ENCODE measurements around the gene CAPN9. TPM values are rescaled to one million over a fixed set of nuclear protein-coding genes. Genes with fewer than 3 reads are reported as not detected.
"Not testable (repeated sequence)": the region's sequence is repeated elsewhere in the genome, so short reads cannot be mapped to it uniquely, and the experiment has no call there.

The CAPN9 gene, protein sequence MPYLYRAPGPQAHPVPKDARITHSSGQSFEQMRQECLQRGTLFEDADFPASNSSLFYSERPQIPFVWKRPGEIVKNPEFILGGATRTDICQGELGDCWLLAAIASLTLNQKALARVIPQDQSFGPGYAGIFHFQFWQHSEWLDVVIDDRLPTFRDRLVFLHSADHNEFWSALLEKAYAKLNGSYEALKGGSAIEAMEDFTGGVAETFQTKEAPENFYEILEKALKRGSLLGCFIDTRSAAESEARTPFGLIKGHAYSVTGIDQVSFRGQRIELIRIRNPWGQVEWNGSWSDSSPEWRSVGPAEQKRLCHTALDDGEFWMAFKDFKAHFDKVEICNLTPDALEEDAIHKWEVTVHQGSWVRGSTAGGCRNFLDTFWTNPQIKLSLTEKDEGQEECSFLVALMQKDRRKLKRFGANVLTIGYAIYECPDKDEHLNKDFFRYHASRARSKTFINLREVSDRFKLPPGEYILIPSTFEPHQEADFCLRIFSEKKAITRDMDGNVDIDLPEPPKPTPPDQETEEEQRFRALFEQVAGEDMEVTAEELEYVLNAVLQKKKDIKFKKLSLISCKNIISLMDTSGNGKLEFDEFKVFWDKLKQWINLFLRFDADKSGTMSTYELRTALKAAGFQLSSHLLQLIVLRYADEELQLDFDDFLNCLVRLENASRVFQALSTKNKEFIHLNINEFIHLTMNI
- polyA plus RNA-seq (2012; ENCODE audit: insufficient read depth, insufficient read length), result not detected

DNA sequence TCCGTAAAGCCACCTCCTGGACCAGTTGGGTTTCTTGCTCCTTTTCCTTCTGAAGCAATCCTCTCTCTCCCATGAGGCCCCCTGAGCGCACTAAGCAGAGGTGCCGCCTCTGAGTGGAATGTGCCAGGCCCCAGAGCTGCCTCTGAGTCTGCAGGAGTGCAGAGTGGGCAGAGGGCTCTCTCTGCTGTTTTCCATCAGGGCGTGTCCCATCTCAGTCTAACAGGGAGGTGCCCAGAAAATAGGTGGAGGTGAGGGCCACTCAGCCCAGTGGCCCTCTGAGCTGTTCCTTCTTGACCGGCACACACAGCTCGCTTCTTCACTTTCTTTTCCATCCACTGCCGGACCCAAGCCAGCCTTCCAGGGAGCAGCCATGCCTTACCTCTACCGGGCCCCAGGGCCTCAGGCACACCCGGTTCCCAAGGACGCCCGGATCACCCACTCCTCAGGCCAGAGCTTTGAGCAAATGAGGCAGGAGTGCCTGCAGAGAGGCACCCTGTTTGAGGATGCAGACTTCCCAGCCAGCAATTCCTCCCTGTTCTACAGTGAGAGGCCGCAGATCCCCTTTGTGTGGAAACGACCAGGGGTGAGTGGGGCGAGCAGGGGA, at the start of gene CAPN9:
Gene CAPN9 (plus strand): TSS at position 262 of the 604 bp plus-strand sequence. CDS start 109 bp downstream, at position 371.
- H3K4me3 ChIP-seq (ENCODE audit: low read length), result no peak within 1 kb of the TSS
- no peak for DNase-seq (ENCODE audit: low read depth, low spot score)

DNA sequence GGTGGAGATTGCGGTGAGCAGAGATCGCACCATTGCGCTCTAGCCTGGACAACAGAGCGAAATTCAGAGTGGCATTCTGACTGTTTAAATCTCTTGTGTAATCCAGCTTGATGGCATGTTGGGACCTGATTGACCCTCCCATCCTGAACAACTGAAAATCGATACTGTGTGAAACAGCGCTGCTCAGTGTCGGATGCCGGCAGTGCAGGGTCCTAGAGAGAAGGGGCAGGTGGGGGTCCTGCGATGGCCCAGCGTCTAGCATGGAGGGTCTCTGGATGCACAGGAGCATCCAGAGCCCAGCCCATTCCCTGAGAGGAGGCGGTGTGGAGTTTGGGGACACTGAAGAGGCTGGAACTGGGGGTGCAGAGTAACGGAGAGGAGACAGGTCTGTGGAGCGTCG, 49.1 kb upstream of the CAPN9 start:
- DNase-seq (ENCODE audit: low read depth, low spot score), result no peak
- no peak overlapping the region for H3K4me3 ChIP-seq (ENCODE audit: low read length)

DNA sequence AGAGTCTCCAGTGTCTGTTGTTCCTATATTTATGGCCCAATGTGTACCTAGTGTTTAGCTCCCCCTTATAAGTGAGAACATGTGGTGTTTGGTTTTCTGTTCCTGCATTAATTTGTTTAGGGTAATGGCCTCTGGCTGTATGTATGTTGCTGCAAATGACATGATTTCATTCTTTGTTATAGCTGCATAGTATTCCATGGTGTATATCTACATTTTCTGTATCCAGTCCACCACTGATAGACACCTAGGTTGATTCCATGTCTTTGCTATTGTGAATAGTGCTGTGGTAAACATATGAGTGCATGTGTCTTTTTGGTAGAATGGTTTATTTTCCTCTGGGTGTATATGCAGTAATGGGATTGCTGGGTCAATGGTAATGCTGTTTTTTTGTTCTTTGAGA, 48.2 kb upstream of the CAPN9 start:
- not testable (repeated sequence) for DNase-seq (ENCODE audit: low read depth, low spot score)

DNA sequence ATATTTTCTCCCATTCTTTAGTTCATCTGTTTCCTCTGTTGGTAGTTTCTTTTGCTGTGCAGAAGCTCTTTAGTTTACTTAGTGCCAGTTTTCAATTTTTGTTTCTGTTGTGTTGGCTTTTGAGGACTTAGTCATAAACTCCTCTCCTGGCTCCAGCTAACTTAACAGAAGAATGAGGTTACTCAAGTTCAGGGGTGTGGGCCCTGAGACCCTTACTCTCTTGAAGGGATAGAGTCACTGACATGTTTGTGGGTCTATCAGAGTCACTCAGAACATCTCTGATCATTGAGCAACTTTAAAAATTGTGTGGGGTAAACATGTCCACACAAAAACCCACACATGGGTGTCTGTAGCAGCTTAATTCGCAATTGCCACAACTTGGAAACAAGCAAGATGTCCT, 47.5 kb upstream of the CAPN9 start:
- no peak for DNase-seq (ENCODE audit: low read depth, low spot score)
- no peak overlapping the region for H3K4me3 ChIP-seq (ENCODE audit: low read length)

More for the DNA sequence above, 48.2 kb upstream of the CAPN9 start:
- H3K4me3 ChIP-seq (ENCODE audit: low read length), result not testable (repeated sequence)

DNA sequence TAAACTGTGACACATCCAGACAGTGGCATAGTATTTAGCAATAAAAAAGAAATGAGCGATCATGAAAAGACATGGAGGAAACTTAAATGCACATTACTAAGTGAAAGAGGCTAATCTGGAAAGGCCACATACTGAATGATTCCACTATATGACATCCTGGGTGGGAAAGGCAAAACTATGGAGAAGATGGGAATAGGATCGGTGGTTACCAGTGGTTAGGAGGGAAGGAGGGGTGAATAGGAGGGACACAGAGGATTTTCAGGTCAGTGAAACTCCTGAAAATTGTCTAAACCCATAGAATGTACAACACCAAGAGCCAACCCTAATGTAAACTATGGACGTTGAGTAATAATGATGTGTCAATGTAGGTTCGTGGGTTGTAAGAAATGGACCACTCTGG, 47.1 kb upstream of the CAPN9 start:
- no peak overlapping the region for H3K4me3 ChIP-seq (ENCODE audit: low read length)
- DNase-seq (ENCODE audit: low read depth, low spot score), result no peak

DNA sequence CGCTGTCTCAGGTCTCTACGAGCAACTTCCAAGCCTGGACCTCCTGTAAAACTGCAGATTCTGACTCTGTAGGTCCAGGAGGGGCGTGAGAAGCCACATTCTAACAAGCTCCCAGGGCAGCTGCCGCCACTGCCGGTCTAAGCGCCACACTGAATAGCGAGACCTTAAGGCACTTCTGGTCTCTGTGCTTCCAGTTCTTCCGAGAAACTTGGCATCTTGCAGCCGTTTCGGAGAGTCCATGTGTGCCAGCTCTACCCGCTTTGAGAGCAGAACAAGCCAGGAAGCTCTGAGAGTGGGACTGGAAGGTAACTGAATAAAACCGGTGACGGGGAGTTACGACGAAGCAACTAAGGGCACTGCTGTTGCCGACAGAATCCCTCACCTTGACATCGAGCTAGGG, 45.8 kb upstream of the CAPN9 start:
- no peak overlapping the region for H3K4me3 ChIP-seq (ENCODE audit: low read length)

DNA sequence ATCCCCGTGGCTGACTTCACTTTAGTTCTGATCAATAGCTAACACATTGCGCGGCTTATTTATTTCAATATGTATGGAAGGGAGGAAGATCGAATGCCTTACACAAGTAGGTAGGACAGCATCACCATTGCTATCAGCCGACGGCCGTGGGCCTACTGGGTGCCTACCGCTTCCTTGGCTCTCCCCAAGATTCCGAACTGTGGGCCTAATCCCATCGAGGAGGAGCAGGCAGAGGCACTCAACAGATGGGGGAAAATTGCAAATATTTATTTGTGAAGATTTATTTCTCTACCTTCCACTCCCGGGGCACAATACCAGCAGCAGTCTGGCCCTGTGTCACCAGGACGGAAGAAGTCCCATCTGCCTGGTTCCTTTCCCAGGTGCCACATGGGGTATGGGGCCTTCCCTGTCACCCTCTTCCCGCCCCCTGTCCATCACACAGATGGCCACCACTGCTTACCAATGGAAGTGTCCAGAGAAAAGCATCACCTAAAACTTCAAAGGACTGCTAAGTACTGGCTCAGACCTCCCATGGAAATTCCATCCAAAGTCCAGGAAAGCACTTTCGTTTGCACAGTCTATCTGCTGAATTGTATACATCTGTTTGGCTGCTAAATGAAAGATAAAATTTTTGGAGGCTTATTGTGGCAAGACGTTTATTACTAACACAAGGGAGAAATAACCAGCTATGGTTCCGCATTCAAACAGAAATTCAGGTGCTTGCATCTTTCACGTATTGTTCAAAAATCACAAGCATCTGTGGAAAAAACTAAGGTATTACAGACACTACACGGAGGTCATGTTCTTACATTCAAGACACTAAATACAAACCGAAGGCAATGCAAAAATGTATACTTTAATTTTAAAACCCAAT, 45.1 kb upstream of the CAPN9 start:
- H3K4me3 ChIP-seq (ENCODE audit: low read length), result no peak overlapping the region

More for the DNA sequence above, 45.8 kb upstream of the CAPN9 start:
- no peak for DNase-seq (ENCODE audit: low read depth, low spot score)

DNA sequence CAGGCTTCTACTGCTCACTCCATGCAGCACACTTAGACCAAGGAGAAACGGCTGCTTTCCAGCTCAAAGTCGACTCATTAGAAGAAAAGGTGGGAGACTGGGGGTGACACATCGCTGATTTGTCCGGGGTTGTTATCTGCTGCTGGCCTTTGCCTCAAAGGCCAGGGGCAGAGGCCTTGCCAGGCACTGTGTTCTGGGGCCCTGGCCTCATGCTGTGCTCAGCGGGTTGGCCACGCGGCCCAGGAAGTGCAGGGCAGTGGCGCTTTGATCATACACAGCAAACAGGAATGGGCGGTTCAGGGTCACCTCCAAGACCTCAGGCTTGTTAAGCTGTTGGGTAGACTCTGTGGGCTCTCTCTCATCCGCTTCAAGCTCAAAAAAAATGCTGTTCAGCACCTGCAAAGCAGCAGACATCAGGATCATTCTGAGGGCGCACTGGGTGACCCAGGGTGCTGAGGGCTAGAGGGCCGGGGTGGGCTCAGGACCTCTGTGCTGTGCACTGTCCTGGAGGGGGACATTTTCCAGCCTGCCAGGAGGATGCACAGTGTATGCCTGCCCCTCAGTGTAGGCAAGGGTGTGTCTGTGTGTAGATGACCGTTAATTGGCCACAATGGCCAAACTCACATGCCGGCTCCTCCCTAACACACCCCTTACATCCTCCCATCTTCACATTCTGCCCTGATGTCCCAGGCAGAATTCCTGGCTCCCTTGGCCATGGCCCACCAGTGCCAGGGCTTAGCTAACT, 44.1 kb upstream of the CAPN9 start:
- no peak for DNase-seq (ENCODE audit: low read depth, low spot score)

More for the DNA sequence above, 45.1 kb upstream of the CAPN9 start:
- DNase-seq (ENCODE audit: low read depth, low spot score), result no peak

DNA sequence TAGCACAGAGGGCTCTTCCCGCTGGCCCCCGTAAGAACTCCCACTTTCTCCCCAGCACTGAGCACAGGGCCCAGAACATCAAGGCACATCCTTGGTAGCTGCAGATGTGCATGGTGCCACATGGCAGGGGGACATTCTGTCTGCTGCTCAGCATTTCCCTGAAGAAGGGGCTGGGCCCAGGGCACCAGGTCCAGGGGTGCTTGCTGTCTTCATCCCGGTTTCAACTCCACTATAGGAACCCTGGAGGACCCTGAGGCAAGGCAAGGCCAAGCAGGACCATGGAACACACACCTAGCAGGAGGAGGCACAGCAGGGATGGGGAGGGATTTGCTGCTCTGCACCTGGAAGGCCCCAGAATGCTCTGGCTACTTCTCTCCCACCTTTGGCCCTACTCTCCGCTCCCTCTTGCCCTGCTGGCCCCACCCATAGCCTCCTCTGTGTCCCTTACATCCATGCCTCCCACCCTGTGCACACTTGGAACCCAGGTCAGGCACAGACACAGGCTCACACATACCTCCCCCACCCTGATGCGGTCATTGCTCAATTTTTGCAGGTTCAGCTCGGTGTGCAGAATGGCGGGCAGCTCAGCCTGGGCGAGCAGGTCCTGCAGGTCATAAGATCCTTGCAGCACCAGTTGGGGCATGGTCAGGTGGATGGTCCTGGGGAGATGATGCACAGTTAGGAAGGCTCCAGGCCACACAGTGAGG, 43.4 kb upstream of the CAPN9 start:
- no peak for DNase-seq (ENCODE audit: low read depth, low spot score)
- H3K4me3 ChIP-seq (ENCODE audit: low read length), result no peak overlapping the region

More for the DNA sequence above, 44.1 kb upstream of the CAPN9 start:
- H3K4me3 ChIP-seq (ENCODE audit: low read length), result no peak overlapping the region

DNA sequence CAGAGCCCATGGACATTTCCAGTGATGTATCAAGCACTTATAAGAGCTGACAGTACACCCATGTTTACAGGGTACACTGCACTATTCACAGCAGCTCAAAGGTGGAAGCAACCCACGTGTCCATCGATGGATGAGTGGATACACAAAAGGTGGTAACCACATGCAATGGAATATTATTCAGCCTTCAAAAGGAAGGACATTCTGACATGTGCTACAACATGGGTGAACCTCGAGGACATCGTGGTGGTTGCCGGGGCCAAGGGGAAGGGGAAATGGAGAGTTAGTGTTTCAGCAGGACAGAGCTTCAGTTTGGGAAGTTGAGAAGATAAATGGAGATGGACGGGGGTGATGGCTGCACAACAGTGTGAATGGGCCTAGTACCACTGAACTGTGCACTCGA, 42.4 kb upstream of the CAPN9 start:
- no peak for DNase-seq (ENCODE audit: low read depth, low spot score)
- no peak overlapping the region for H3K4me3 ChIP-seq (ENCODE audit: low read length)

DNA sequence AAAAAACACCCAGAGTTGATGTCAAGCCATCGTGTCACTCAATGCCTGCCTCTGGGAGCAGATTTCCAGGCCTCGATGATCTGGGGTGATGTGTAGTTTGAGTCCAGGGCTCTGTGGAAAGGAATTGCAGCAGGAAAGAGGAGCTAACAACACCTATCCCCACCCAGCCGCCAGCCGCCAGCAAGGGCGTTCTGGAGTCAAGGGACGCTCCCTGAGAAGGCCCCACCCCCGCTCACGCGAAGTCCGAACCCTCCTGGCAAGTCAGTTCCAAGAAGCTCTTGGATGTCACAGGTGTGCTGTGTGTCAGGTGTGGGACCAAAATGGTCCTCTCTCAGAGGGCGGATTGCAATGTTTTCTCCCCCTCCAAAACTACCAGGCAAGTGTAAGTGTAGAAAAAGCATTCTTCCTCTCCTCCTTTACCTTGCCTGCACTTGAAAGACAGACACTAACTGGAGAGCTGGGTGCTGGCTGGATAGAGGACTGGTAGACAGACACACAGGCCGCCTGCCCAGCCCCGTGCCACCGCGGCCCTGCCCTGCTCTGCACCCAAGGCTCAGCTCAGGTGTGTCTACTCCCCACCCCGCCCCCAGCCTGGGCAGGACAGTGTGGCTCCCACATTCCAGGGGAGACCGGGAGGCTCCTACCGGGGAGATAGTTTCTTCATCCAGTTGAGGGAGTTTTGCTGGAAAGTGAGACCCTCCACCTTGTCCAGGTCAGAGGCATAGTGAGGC, 41.7 kb upstream of the CAPN9 start:
- no peak overlapping the region for H3K4me3 ChIP-seq (ENCODE audit: low read length)
- no peak for DNase-seq (ENCODE audit: low read depth, low spot score)

DNA sequence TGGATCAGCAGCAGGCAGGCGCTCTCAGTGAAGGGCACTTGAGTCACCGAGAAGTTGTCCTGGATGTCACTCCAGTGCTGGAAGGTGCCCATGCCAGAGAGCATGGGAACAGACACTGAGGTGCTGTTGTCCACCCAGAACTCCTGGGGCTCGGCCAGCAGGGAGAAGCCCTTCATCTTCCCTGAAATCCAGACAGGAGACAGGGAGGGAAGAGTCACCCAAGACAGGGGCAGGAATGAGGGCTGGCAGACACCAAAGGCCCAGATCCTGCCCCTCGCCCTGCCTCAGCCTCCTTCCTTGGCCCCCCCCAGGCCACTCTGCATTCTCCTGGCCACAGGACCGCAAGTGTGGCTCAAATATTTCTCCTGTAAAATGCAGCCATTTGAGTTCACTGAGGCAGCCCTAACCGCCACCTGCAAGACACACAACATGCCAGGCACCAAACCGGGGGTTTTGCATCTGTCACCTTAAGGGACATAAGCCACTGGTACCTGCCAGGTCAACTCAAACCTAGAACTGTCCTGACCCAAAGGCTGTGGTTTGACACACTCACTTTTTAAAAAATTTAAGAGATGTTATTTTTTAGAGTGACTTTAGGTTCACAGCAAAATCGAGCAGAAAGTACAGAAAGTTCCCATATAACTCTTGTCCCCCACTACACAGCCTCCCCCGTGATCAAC, 41.0 kb upstream of the CAPN9 start:
- H3K4me3 ChIP-seq (ENCODE audit: low read length), result no peak overlapping the region
- DNase-seq (ENCODE audit: low read depth, low spot score), result no peak

DNA sequence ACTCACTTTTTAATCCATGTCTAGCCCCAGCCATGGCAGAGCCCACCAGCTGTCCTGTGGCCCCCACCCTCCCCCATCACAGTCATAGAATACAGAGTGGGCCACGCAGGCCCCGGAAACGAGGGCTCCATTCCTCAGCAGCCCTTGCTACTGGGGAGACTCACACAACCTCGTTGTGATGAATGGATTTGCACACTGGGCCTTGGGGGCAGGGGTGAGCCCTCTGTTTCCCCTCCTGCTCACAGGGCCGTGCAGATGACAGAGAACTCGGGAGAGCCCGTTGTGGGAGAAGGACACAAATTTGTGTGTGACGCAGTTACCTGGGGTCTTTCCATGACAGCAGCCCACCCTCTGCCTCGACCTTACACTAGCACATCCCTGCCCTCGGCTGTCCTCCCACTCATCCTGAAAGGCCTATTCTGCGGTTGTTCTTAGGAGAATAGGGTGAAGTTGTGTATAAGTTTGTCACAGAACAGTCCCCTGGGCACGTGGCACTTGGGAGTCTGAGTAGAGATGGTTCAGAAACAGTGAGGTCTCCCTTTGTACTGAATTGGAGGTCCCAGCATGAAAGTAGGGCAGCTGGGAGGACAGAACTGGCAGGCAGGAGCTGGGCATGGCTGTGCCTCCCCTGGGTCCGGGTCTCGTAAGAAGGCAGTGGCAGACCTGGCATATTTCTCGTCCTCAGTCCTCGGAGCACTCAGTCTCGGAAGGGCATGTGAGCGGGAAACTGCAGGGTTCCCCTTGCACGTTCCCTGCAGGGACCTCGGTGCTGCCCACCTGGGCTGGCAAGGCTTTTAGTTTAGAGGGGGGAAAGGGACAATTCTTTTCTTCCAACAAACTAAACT, 40.1 kb upstream of the CAPN9 start:
- no peak for DNase-seq (ENCODE audit: low read depth, low spot score)

DNA sequence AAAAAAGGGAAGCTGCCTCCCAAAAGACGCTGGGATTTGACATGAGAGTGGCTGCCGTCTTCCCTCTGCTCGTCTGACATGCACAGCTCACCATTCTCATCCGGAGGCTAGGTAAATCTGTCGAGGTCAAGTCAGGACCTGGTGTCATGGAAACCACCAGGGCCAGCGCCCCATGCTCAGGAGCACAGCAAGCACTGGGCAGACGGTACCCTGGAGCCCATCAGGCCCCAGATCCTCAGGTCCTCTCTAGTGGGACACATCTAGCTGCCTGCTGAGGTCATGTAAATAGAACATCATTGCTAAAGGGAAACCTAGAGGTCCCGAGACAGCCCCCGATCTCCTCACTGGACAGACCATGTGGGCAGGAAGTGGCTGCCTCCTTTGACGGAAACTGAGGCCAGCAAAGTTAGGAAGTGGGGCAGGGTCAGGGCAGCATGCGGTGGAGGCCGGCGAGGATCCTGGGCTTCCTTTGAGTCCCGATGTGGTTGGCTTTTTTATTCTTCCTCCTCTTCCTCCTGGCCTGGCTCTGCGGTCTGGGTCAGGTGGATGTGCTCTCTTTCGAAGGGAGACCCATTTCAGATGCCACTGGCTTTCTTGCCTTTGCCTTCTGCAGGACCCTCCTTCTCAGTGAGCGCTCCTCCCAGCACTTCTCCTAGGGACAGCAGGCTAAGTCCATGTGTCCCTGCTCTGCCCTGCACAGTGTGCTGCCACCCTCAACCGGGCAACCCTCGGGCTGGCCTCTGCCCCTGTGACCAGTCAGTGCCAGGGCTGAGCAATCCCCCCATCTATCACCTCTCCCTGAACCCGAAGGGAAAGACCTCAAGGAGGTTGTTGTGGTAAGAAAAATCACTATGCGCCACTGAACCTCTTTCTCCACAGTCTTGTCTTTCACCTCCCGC, 39.2 kb upstream of the CAPN9 start:
- H3K4me3 ChIP-seq (ENCODE audit: low read length), result no peak overlapping the region
- no peak for DNase-seq (ENCODE audit: low read depth, low spot score)

More for the DNA sequence above, 40.1 kb upstream of the CAPN9 start:
- no peak overlapping the region for H3K4me3 ChIP-seq (ENCODE audit: low read length)

All from Jurkat, Clone E6-1 (cell line).